ENCODE measurements around the gene GATA5.

Gene GATA5

GRCh38 chr20:62475772-62476055, at the start of gene GATA5:
GATA5 (minus strand) TSS chr20:62475995; CDS start chr20:62475521, 474 bp downstream.
- DNase-seq, result no peak

GRCh38 chr20:62525014-62525413, 49.2 kb upstream of the GATA5 start:
- DNase-seq, result no peak

GRCh38 chr20:62524505-62524911, 48.7 kb upstream of the GATA5 start:
- no peak for DNase-seq

- DNase-seq, result peak; percentile 75
Observed at GRCh38 chr20:62523473-62524203, 47.8 kb upstream of the GATA5 start.

GRCh38 chr20:62522748-62523396, 47.1 kb upstream of the GATA5 start:
- no peak for DNase-seq

GRCh38 chr20:62519826-62520225, 44.0 kb upstream of the GATA5 start:
- no peak for DNase-seq

GRCh38 chr20:62518911-62519310, 43.1 kb upstream of the GATA5 start:
- DNase-seq, result no peak

GRCh38 chr20:62517901-62518610, 42.3 kb upstream of the GATA5 start:
- no peak for DNase-seq

GRCh38 chr20:62517168-62517567, 41.4 kb upstream of the GATA5 start:
- DNase-seq, result no peak

GRCh38 chr20:62516338-62516737, 40.5 kb upstream of the GATA5 start:
- no peak for DNase-seq

- no peak for DNase-seq
Observed at GRCh38 chr20:62515826-62516225, 40.0 kb upstream of the GATA5 start.

GRCh38 chr20:62515280-62515679, 39.5 kb upstream of the GATA5 start:
- DNase-seq, result no peak

GRCh38 chr20:62513991-62514390, 38.2 kb upstream of the GATA5 start:
- DNase-seq, result no peak

GRCh38 chr20:62511915-62512610, 36.3 kb upstream of the GATA5 start:
- no peak for DNase-seq

- DNase-seq, result no peak
Observed at GRCh38 chr20:62511300-62511914, 35.6 kb upstream of the GATA5 start.

- no peak for DNase-seq
Observed at GRCh38 chr20:62508641-62509051, 32.9 kb upstream of the GATA5 start.

GRCh38 chr20:62507991-62508640, 32.3 kb upstream of the GATA5 start:
- no peak for DNase-seq

- DNase-seq, result no peak
Observed at GRCh38 chr20:62507323-62507722, 31.5 kb upstream of the GATA5 start.

- DNase-seq, result no peak
Observed at GRCh38 chr20:62506791-62507190, 31.0 kb upstream of the GATA5 start.

- no peak for DNase-seq
Observed at GRCh38 chr20:62506087-62506486, 30.3 kb upstream of the GATA5 start.

GRCh38 chr20:62505337-62506045, 29.7 kb upstream of the GATA5 start:
- DNase-seq, result no peak

- no peak for DNase-seq
Observed at GRCh38 chr20:62504323-62504722, 28.5 kb upstream of the GATA5 start.
